D341Med (cell line): Measurements from ENCODE around the gene RMDN3.

Experiments used
- DNase-seq: peaks from one replicate; pipeline ENCODE4 v3.0.0; 2012; ENCODE audit warnings: low spot score

RMDN3 gene

GRCh38 chr15:40773496-40773895 lies 18.4 kb upstream of the RMDN3 start:
- no peak for DNase-seq

GRCh38 chr15:40772014-40772413 lies 17.0 kb upstream of the RMDN3 start:
- no peak for DNase-seq

- DNase-seq, result no peak
Measured at GRCh38 chr15:40771242-40771641, 16.2 kb upstream of the RMDN3 start.

GRCh38 chr15:40770147-40770721 lies 15.2 kb upstream of the RMDN3 start:
- peak; percentile 53 for DNase-seq

- DNase-seq, result peak; percentile 65
Measured at GRCh38 chr15:40769274-40770146, 14.5 kb upstream of the RMDN3 start, which contains the start of gene C15orf62. TSS of gene C15orf62 (plus strand) at chr15:40769980. CDS start at chr15:40770496, 516 bp downstream.

- DNase-seq, result no peak
Measured at GRCh38 chr15:40768521-40769273, 13.6 kb upstream of the RMDN3 start.

GRCh38 chr15:40767838-40768500 lies 12.9 kb upstream of the RMDN3 start:
- no peak for DNase-seq

GRCh38 chr15:40766906-40767837 lies 12.1 kb upstream of the RMDN3 start:
- DNase-seq, result no peak

- peak; percentile 18 for DNase-seq
Measured at GRCh38 chr15:40766194-40766815, 11.3 kb upstream of the RMDN3 start.

GRCh38 chr15:40764629-40765103 lies 9.6 kb upstream of the RMDN3 start:
- no peak for DNase-seq

- DNase-seq, result peak; percentile 52
Measured at GRCh38 chr15:40763801-40764628, 9.0 kb upstream of the RMDN3 start, which contains the start of gene GCHFR. TSS of gene GCHFR (plus strand) at chr15:40764068. CDS start at chr15:40764181, 113 bp downstream.

- no peak for DNase-seq
Measured at GRCh38 chr15:40762919-40763800, 8.1 kb upstream of the RMDN3 start.

- no peak for DNase-seq
Measured at GRCh38 chr15:40759961-40760360, 4.9 kb upstream of the RMDN3 start.

- no peak for DNase-seq
Measured at GRCh38 chr15:40756938-40757337, 1.9 kb upstream of the RMDN3 start.

GRCh38 chr15:40755812-40756208 lies 756 bp upstream of the RMDN3 start:
- DNase-seq, result no peak

- DNase-seq, result peak; percentile 56
Measured at GRCh38 chr15:40754574-40754882, 526 bp downstream of the RMDN3 start.

- DNase-seq, result no peak
Measured at GRCh38 chr15:40751745-40752144, 3.3 kb downstream of the RMDN3 start.

GRCh38 chr15:40750885-40751284 lies 4.2 kb downstream of the RMDN3 start:
- no peak for DNase-seq
